CD14-positive monocyte (primary cell): ENCODE data around the gene LRRN4. TPM values are rescaled to one million over a fixed set of nuclear protein-coding genes. Genes with fewer than 3 reads are reported as not detected.

Source experiments
- DNase-seq, 3 donors: peaks; one replicate each; pipeline ENCODE4 v3.0.0-alpha.2; 2011 to 2022
- H2AFZ ChIP-seq: 2 replicates; pipeline ENCODE4 v1.6.0; 2012; ENCODE audit warnings: mild to moderate bottlenecking, low read depth, low read length, inconsistent platforms; ENCODE audit not compliant: insufficient read depth, poor library complexity, severe bottlenecking
- H3K27ac ChIP-seq, 2 donors: 1 replicate in 1 of 2; 2 replicates in 1 of 2; pipeline ENCODE4 v1.5.1; 2012 to 2013; ENCODE audit warnings: low read length in 2 of 2, control low read depth in 1 of 2, inconsistent platforms in 1 of 2, low read depth in 1 of 2, mild to moderate bottlenecking in 1 of 2
- H3K27me3 ChIP-seq, 2 donors: one replicate each; pipeline versions ENCODE4 v1.6.0 to v1.6.1; 2011 to 2013; ENCODE audit warnings: low read length in 2 of 2; ENCODE audit not compliant: control insufficient read depth in 2 of 2, insufficient read depth in 2 of 2
- H3K36me3 ChIP-seq, 2 donors: replicated peaks in 1 of 2; 1 replicate in 1 of 2; 2 replicates in 1 of 2; pipeline versions ENCODE4 v1.5.1 to v1.6.1; 2012 to 2013; ENCODE audit warnings: low read length in 2 of 2, control low read depth in 1 of 2, inconsistent platforms in 1 of 2, mild to moderate bottlenecking in 1 of 2; ENCODE audit not compliant: insufficient read depth in 2 of 2, control insufficient read depth in 1 of 2
- H3K4me1 ChIP-seq, 2 donors: 1 replicate in 1 of 2; 2 replicates in 1 of 2; pipeline versions ENCODE4 v1.5.1 to v1.6.1; 2012 to 2013; ENCODE audit warnings: low read length in 2 of 2, control low read depth in 1 of 2, inconsistent platforms in 1 of 2, mild to moderate bottlenecking in 1 of 2, moderate library complexity in 1 of 2; ENCODE audit not compliant: insufficient read depth in 2 of 2, control insufficient read depth in 1 of 2
- H3K4me2 ChIP-seq: replicated peaks from 2 replicates; pipeline ENCODE3; 2012; ENCODE audit warnings: low read length, moderate library complexity, mild to moderate bottlenecking; ENCODE audit not compliant: poor library complexity, severe bottlenecking; ENCODE audit errors: extremely low read depth
- H3K4me3 ChIP-seq, 3 experiments: fragments of 200-600 bp in 1 of 3; sonication (generic) in 1 of 3; replicated peaks in 1 of 3; 1 replicate in 2 of 3; 2 replicates in 1 of 3; pipeline ENCODE4 v1.5.1; 2011 to 2013; ENCODE audit warnings: low read length in 3 of 3, mild to moderate bottlenecking in 3 of 3, control low read depth in 2 of 3, low read depth in 2 of 3, inconsistent platforms in 1 of 3, moderate library complexity in 1 of 3
- H3K79me2 ChIP-seq: 2 replicates; pipeline ENCODE4 v1.6.0; 2012; ENCODE audit warnings: mild to moderate bottlenecking, control low read depth, inconsistent platforms, low read length, moderate library complexity; ENCODE audit not compliant: insufficient read depth
- H3K9ac ChIP-seq: 2 replicates; pipeline ENCODE4 v1.6.0; 2017; ENCODE audit warnings: low read length, mild to moderate bottlenecking; ENCODE audit not compliant: insufficient read depth, poor library complexity, severe bottlenecking
- H3K9me3 ChIP-seq, 2 donors: replicated peaks in 1 of 2; 1 replicate in 1 of 2; 2 replicates in 1 of 2; pipeline versions ENCODE4 v1.5.1 to v1.6.1; 2012 to 2013; ENCODE audit warnings: low read length in 2 of 2, control low read depth in 1 of 2; ENCODE audit not compliant: control insufficient read depth in 1 of 2, insufficient read depth in 1 of 2
- H4K20me1 ChIP-seq: 2 replicates; pipeline ENCODE4 v1.6.0; 2012; ENCODE audit warnings: mild to moderate bottlenecking, low read length, control low read depth, moderate library complexity; ENCODE audit not compliant: insufficient read depth
- H3K27ac Mint-ChIP-seq, 7 donors: one replicate each; pipeline ENCODE4 v1.8.0; 2020; ENCODE audit warnings: mild to moderate bottlenecking in 7 of 7, mixed read lengths in 7 of 7, moderate library complexity in 6 of 7, inconsistent platforms in 2 of 7
- H3K27me3 Mint-ChIP-seq, 3 donors: one replicate each; pipeline ENCODE4 v1.8.0; 2021 to 2022; ENCODE audit warnings: low read depth in 3 of 3, mild to moderate bottlenecking in 3 of 3, mixed read lengths in 3 of 3, moderate library complexity in 3 of 3, inconsistent platforms in 1 of 3
- H3K36me3 Mint-ChIP-seq, 2 donors: one replicate each; pipeline ENCODE4 v1.8.0; 2020; ENCODE audit warnings: mixed read lengths in 2 of 2, inconsistent platforms in 1 of 2, mild to moderate bottlenecking in 1 of 2
- H3K4me1 Mint-ChIP-seq: one replicate; pipeline ENCODE4 v1.8.0; 2020; ENCODE audit warnings: mild to moderate bottlenecking, mixed read lengths
- H3K4me3 Mint-ChIP-seq, 2 donors: one replicate each; pipeline ENCODE4 v1.8.0; 2020; ENCODE audit warnings: mild to moderate bottlenecking in 2 of 2, mixed read lengths in 2 of 2, moderate library complexity in 1 of 2
- H3K9me3 Mint-ChIP-seq, 7 donors: one replicate each; pipeline ENCODE4 v1.8.0; 2020 to 2022; ENCODE audit warnings: mixed read lengths in 7 of 7, mild to moderate bottlenecking in 6 of 7, moderate library complexity in 6 of 7, inconsistent platforms in 2 of 7
- WGBS: methylation state at CpG from one replicate; pipeline ENCODE4 v1.1.5; 2013; ENCODE audit warnings: missing lambda C conversion rate; ENCODE audit not compliant: insufficient coverage; 5-methylcytosine and 5-hydroxymethylcytosine counted together
- intact Hi-C, 2 donors: fragments of 100-400 bp; cut with micrococcal nuclease; formaldehyde crosslinking; loops; one replicate each; pipeline versions ENCODE4 v1.15.0 to v1.15.1; 2023
- polyA plus RNA-seq, 3 donors: library from polyadenylated mRNA; depleted of rRNA in 1 of 3; unstranded in 2 of 3; stranded (reverse) in 1 of 3; fragments of 300-500 nt in 2 of 3; fragments of >200 nt in 1 of 3; fragmentation: Illumina TruSeq in 2 of 3; gene quantifications; 1 replicate in 2 of 3; 2 replicates in 1 of 3; pipeline ENCODE4 v1.2.3, GENCODE V29; 2012 to 2021
- TF ChIP-seq, protein P1 (sequence below): fragments of 200-600 bp; IDR thresholded peaks from one replicate; pipeline ENCODE4 v1.8.0; 2022; ENCODE audit warnings: antibody characterized with exemption, mild to moderate bottlenecking

LRRN4 gene
- polyA plus RNA-seq, 3 donors = not detected

DNA sequence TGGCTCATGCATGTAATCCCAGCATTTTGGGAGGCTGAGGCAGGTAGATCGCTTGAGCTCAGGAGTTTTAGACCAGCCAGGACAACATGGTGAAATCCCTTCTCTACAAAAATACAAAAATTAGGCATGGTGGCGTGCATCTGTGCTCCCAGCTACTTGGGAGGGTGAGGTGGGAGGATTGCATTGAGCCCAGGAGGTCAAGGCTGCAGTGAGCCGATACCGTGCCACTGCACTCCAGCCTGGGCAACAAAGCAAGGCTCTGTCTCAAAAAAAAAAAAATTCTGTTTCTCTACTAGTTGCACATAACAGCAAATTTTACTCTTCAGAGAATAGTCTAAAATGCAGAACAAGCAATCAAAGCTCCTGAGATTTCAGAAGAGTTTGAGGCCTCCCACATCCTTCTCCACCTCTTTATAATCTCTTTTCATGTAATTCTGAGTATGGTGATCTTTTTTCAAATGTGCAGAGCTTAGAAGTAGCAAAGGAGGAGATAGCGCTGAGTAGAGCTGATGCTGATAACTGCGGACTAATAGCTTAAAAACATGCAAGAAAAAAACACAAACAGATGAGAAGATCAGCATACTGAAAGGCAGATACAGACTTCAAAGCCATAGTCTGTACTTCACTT lies 23.3 kb downstream of the LRRN4 start:
- Histone ChIP-seq H3K4me3 (no peak overlapping the region), H3K4me2 (no peak overlapping the region), H3K9ac (no peak overlapping the region), H3K27me3 (no peaks in the 10 kb centered on the region), H3K27ac (no peak overlapping the region), H3K9me3 (no peaks in the 10 kb centered on the region), H3K79me2 (peaks cover 20% of the 10 kb centered on the region), H2AFZ (no peak overlapping the region), H3K4me1 (no peaks in the 10 kb centered on the region), H3K36me3 (peaks cover 44 to 88% of the 10 kb centered on the region in 2 donors), H4K20me1 (peaks cover 47% of the 10 kb centered on the region)
- WGBS = no CpG with 5 or more reads among the region's 6 CpGs
- TF ChIP-seq, protein P1, sequence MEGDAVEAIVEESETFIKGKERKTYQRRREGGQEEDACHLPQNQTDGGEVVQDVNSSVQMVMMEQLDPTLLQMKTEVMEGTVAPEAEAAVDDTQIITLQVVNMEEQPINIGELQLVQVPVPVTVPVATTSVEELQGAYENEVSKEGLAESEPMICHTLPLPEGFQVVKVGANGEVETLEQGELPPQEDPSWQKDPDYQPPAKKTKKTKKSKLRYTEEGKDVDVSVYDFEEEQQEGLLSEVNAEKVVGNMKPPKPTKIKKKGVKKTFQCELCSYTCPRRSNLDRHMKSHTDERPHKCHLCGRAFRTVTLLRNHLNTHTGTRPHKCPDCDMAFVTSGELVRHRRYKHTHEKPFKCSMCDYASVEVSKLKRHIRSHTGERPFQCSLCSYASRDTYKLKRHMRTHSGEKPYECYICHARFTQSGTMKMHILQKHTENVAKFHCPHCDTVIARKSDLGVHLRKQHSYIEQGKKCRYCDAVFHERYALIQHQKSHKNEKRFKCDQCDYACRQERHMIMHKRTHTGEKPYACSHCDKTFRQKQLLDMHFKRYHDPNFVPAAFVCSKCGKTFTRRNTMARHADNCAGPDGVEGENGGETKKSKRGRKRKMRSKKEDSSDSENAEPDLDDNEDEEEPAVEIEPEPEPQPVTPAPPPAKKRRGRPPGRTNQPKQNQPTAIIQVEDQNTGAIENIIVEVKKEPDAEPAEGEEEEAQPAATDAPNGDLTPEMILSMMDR = no peak
- peak overlapping the region in 1 of 7 donors; percentile 47 for H3K27ac Mint-ChIP-seq
- H3K36me3 Mint-ChIP-seq = peaks cover 51 to 83% of the 10 kb centered on the region in 2 donors
- intact Hi-C loops = no loop called here
- peaks cover 0 to 1% (median 0%) of the 10 kb centered on the region in 3 donors for H3K27me3 Mint-ChIP-seq
- DNase-seq = no peak
- peaks cover 17% of the 10 kb centered on the region for H3K4me1 Mint-ChIP-seq
- H3K4me3 Mint-ChIP-seq = no peak overlapping the region
- H3K9me3 Mint-ChIP-seq = no peaks in the 10 kb centered on the region

DNA sequence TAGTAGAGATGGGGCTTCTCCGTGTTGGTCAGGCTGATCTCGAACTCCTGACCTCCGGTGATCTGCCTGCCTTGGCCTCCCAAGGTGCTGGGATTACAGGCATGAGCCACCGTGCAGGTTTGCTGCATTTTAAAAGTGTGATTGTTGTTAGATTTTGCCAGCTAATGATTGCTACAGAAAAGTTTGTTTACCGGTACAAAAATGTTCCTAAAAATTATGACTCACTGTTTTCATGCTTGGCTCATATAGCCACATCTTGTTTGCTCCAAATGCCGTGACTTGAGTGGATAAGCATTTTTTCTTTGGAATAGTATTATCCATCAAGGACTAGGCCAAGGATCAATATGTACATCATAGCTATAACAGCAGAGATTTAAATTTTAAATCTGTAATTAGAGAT lies 24.3 kb downstream of the LRRN4 start:
- peaks cover 50% of the 10 kb centered on the region for H4K20me1 ChIP-seq
- H3K36me3 ChIP-seq = peaks cover 41 to 89% of the 10 kb centered on the region in 2 donors
- no peak for DNase-seq
- 85% methylated on average over 4 of the region's 6 CpGs for WGBS
- Mint-ChIP-seq H3K27ac (peak overlapping the region in 2 of 7 donors; percentile 30 to 48), H3K27me3 (peaks cover 0 to 1% (median 0%) of the 10 kb centered on the region in 3 donors), H3K4me1 (peaks cover 15% of the 10 kb centered on the region), H3K4me3 (no peak overlapping the region), H3K9me3 (no peaks in the 10 kb centered on the region), H3K36me3 (peaks cover 53 to 82% of the 10 kb centered on the region in 2 donors)
- no peaks in the 10 kb centered on the region for H3K4me1 ChIP-seq
- H2AFZ ChIP-seq = no peak overlapping the region
- H3K9me3 ChIP-seq = no peaks in the 10 kb centered on the region
- intact Hi-C loops = no loop called here
- H3K9ac ChIP-seq = no peak overlapping the region
- no peak overlapping the region for H3K4me3 ChIP-seq
- TF ChIP-seq, protein P1 = no peak
- H3K27me3 ChIP-seq = no peaks in the 10 kb centered on the region
- no peak overlapping the region for H3K27ac ChIP-seq
- H3K79me2 ChIP-seq = peaks cover 30% of the 10 kb centered on the region
- H3K4me2 ChIP-seq = no peak overlapping the region
